Tibial nerve (tissue), 4 donors: ENCODE results near the gene KCNK13. TPM values are rescaled to one million over a fixed set of nuclear protein-coding genes. Genes with fewer than 3 reads are reported as not detected.

Source experiments
- DNase-seq, 2 donors: peaks; one replicate each; pipeline ENCODE4 v3.0.0-alpha.2; 2019; ENCODE audit warnings: low spot score in 2 of 2
- H3K27ac ChIP-seq, 4 donors: fragments of 200-600 bp; sonication (generic) in 3 of 4; one replicate each; pipeline ENCODE4 v1.5.1; 2017 to 2019; ENCODE audit warnings: mild to moderate bottlenecking in 1 of 4
- H3K27me3 ChIP-seq, 2 donors: fragments of 200-600 bp; sonication (generic) in 1 of 2; one replicate each; pipeline versions ENCODE4 v1.5.1 to v1.6.0; 2017 to 2019
- H3K36me3 ChIP-seq, 3 donors: fragments of 200-600 bp; sonication (generic); one replicate each; pipeline ENCODE4 v1.5.1; 2018 to 2019
- H3K4me1 ChIP-seq, 4 donors: fragments of 200-600 bp; sonication (generic) in 3 of 4; one replicate each; pipeline ENCODE4 v1.5.1; 2017 to 2019
- H3K4me3 ChIP-seq, 4 donors: fragments of 200-600 bp; sonication (generic) in 3 of 4; one replicate each; pipeline ENCODE4 v1.5.1; 2017 to 2019; ENCODE audit warnings: mild to moderate bottlenecking in 1 of 4, moderate library complexity in 1 of 4
- H3K9me3 ChIP-seq, 4 donors: fragments of 200-600 bp; sonication (generic) in 3 of 4; one replicate each; pipeline ENCODE4 v1.5.1; 2017 to 2019
- CTCF ChIP-seq, 5 experiments: fragments of 200-600 bp in 3 of 5; fragments of 450-650 bp in 2 of 5; sonication (generic) in 3 of 5; IDR thresholded peaks; one replicate each; pipeline ENCODE4 v1.5.1; 2016 to 2019; ENCODE audit warnings: antibody characterized with exemption in 5 of 5, mild to moderate bottlenecking in 3 of 5, moderate library complexity in 2 of 5
- EP300 ChIP-seq, 2 donors: sonication (generic); formaldehyde crosslinking; IDR thresholded peaks; one replicate each; pipeline ENCODE4 v1.6.1; 2017; ENCODE audit warnings: antibody characterized with exemption in 2 of 2, mild to moderate bottlenecking in 1 of 2
- POLR2A ChIP-seq, 2 donors: fragments of 450-650 bp; IDR thresholded peaks; one replicate each; pipeline ENCODE4 v1.6.1; 2017; ENCODE audit warnings: antibody characterized with exemption in 2 of 2, mild to moderate bottlenecking in 2 of 2, moderate library complexity in 2 of 2
- WGBS, 2 donors: methylation state at CpG; one replicate each; pipeline ENCODE4 v1.1.5; 2018; 5-methylcytosine and 5-hydroxymethylcytosine counted together
- total RNA-seq, 4 donors: library from RNA; depleted of rRNA; stranded (reverse); fragments of >200 nt; gene quantifications; one replicate each; pipeline ENCODE4 v1.1.0, GENCODE V29; 2016

The KCNK13 gene
- total RNA-seq, 4 donors from 2014 or later: 0.20 to 3.6 (median 0.53) TPM

- Histone ChIP-seq H3K9me3 (no peaks in the 10 kb centered on the region), H3K4me1 (no peaks in the 10 kb centered on the region), H3K27me3 (no peaks in the 10 kb centered on the region), H3K36me3 (peaks cover 0 to 38% (median 0%) of the 10 kb centered on the region in 3 donors), H3K4me3 (no peak overlapping the region), H3K27ac (no peak overlapping the region)
- TF ChIP-seq POLR2A (IDR thresholded peaks at IDR 0.05) (no peak), EP300 (IDR thresholded peaks at IDR 0.05) (no peak), CTCF (IDR thresholded peaks at IDR 0.05) (no peak)
- WGBS, 2 donors: 92 to 93% methylated on average over 9 of the region's 9 CpGs
- DNase-seq: no peak
These were observed 19.1 kb upstream of the KCNK13 start for GRCh38 chr14:90042496-90043252.

- Histone ChIP-seq H3K27ac (no peak overlapping the region), H3K4me1 (no peaks in the 10 kb centered on the region), H3K27me3 (no peaks in the 10 kb centered on the region), H3K36me3 (peaks cover 0 to 28% (median 0%) of the 10 kb centered on the region in 3 donors), H3K4me3 (no peak overlapping the region), H3K9me3 (no peaks in the 10 kb centered on the region)
- DNase-seq: no peak
- 18 to 43% methylated on average over 2 of the region's 2 CpGs for WGBS, 2 donors
- TF ChIP-seq POLR2A (IDR thresholded peaks at IDR 0.05): no peak
- TF ChIP-seq EP300 (IDR thresholded peaks at IDR 0.05): no peak
- no peak for TF ChIP-seq CTCF (IDR thresholded peaks at IDR 0.05)
These were observed 16.2 kb upstream of the KCNK13 start for GRCh38 chr14:90045616-90046015.

GRCh38 chr14:90049390-90049789, 12.4 kb upstream of the KCNK13 start:
- TF ChIP-seq CTCF (IDR thresholded peaks at IDR 0.05) (no peak), EP300 (IDR thresholded peaks at IDR 0.05) (no peak), POLR2A (IDR thresholded peaks at IDR 0.05) (no peak)
- no peak for DNase-seq
- H3K9me3 ChIP-seq: no peaks in the 10 kb centered on the region
- no peaks in the 10 kb centered on the region for H3K4me1 ChIP-seq
- no peak overlapping the region for H3K27ac ChIP-seq
- WGBS, 2 donors: 59 to 60% methylated on average over 3 of the region's 3 CpGs
- H3K4me3 ChIP-seq: no peak overlapping the region
- peaks cover 0 to 11% of the 10 kb centered on the region in 2 donors for H3K27me3 ChIP-seq
- peaks cover 0 to 6% (median 0%) of the 10 kb centered on the region in 3 donors for H3K36me3 ChIP-seq

- no peak for DNase-seq
- no peak for TF ChIP-seq EP300 (IDR thresholded peaks at IDR 0.05)
- no peak for TF ChIP-seq CTCF (IDR thresholded peaks at IDR 0.05)
- no peak for TF ChIP-seq POLR2A (IDR thresholded peaks at IDR 0.05)
- H3K4me1 ChIP-seq: no peaks in the 10 kb centered on the region
These were observed 11.5 kb upstream of the KCNK13 start for GRCh38 chr14:90050271-90050670.

GRCh38 chr14:90053044-90053443, 8.8 kb upstream of the KCNK13 start:
- H3K36me3 ChIP-seq: no peaks in the 10 kb centered on the region

More at GRCh38 chr14:90050271-90050670, 11.5 kb upstream of the KCNK13 start:
- 97 to 99% methylated on average over 4 of the region's 4 CpGs for WGBS, 2 donors
- H3K36me3 ChIP-seq: no peaks in the 10 kb centered on the region
- H3K4me3 ChIP-seq: no peak overlapping the region
- H3K27ac ChIP-seq: no peak overlapping the region
- no peaks in the 10 kb centered on the region for H3K9me3 ChIP-seq
- peaks cover 0 to 15% of the 10 kb centered on the region in 2 donors for H3K27me3 ChIP-seq

More at GRCh38 chr14:90053044-90053443, 8.8 kb upstream of the KCNK13 start:
- Histone ChIP-seq H3K4me3 (no peak overlapping the region), H3K27ac (no peak overlapping the region), H3K9me3 (no peaks in the 10 kb centered on the region), H3K4me1 (no peaks in the 10 kb centered on the region), H3K27me3 (peaks cover 0 to 25% of the 10 kb centered on the region in 2 donors)
- no peak for DNase-seq
- 59 to 61% methylated on average over 2 of the region's 2 CpGs for WGBS, 2 donors
- TF ChIP-seq POLR2A (IDR thresholded peaks at IDR 0.05) (no peak), EP300 (IDR thresholded peaks at IDR 0.05) (no peak), CTCF (IDR thresholded peaks at IDR 0.05) (no peak)
